HG03432 (cell line): ENCODE data around the gene USP40.

ENCODE experiments used
- ATAC-seq: cut with Tn5 transposase; IDR thresholded peaks from one replicate; pipeline ENCODE4 v1.9.1; 2021; ENCODE audit warnings: mild to moderate bottlenecking, moderate library complexity; ENCODE audit not compliant: unreplicated experiment

The USP40 gene

GRCh38 chr2:233434666-233435330, 131.8 kb downstream of the USP40 start:
- no peak for ATAC-seq

GRCh38 chr2:233433794-233434193, 132.8 kb downstream of the USP40 start:
- ATAC-seq: no peak

- no peak for ATAC-seq
Measured at GRCh38 chr2:233433029-233433428, 133.6 kb downstream of the USP40 start.

- no peak for ATAC-seq
Measured at GRCh38 chr2:233430651-233431050, 135.9 kb downstream of the USP40 start.

- ATAC-seq: no peak
Measured at GRCh38 chr2:233430081-233430480, 136.5 kb downstream of the USP40 start.

GRCh38 chr2:233429175-233429897, 137.2 kb downstream of the USP40 start:
- no peak for ATAC-seq

GRCh38 chr2:233428438-233428837, 138.1 kb downstream of the USP40 start:
- no peak for ATAC-seq

GRCh38 chr2:233428008-233428407, 138.6 kb downstream of the USP40 start:
- no peak for ATAC-seq

GRCh38 chr2:233426619-233427342, 139.8 kb downstream of the USP40 start:
- ATAC-seq: no peak
